ENCODE data around the gene MAFB. TPM values are rescaled to one million over a fixed set of nuclear protein-coding genes. Genes with fewer than 3 reads are reported as not detected.

MAFB gene
- total RNA-seq, 6 donors from 2014 or later = 34.0 to 81.7 (median 60.5) TPM

GRCh38 chr20:40652441-40652987 is 36.5 kb downstream of the MAFB start:
- Histone ChIP-seq H3K27ac (no peak overlapping the region), H3K4me1 (peaks cover 0 to 3% (median 0%) of the 10 kb centered on the region in 4 donors), H3K27me3 (no peaks in the 10 kb centered on the region), H3K9me3 (no peaks in the 10 kb centered on the region), H3K36me3 (no peaks in the 10 kb centered on the region), H3K4me3 (no peak overlapping the region)
- DNase-seq = no peak
- no peak for ATAC-seq (ENCODE audit: low FRiP score in 2 of 2)
- 82 to 83% methylated on average over 3 to 8 of the region's 8 CpGs for WGBS, 2 donors
- TF ChIP-seq POLR2A (IDR thresholded peaks at IDR 0.05) = no peak
- TF ChIP-seq EP300 (IDR thresholded peaks at IDR 0.05) = no peak
- no peak for TF ChIP-seq POLR2AphosphoS5 (IDR thresholded peaks at IDR 0.05)
- TF ChIP-seq, protein P1, sequence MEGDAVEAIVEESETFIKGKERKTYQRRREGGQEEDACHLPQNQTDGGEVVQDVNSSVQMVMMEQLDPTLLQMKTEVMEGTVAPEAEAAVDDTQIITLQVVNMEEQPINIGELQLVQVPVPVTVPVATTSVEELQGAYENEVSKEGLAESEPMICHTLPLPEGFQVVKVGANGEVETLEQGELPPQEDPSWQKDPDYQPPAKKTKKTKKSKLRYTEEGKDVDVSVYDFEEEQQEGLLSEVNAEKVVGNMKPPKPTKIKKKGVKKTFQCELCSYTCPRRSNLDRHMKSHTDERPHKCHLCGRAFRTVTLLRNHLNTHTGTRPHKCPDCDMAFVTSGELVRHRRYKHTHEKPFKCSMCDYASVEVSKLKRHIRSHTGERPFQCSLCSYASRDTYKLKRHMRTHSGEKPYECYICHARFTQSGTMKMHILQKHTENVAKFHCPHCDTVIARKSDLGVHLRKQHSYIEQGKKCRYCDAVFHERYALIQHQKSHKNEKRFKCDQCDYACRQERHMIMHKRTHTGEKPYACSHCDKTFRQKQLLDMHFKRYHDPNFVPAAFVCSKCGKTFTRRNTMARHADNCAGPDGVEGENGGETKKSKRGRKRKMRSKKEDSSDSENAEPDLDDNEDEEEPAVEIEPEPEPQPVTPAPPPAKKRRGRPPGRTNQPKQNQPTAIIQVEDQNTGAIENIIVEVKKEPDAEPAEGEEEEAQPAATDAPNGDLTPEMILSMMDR (IDR thresholded peaks at IDR 0.05) = no peak

- WGBS, 2 donors = 56 to 71% methylated on average over 2 of the region's 2 CpGs
- ATAC-seq (ENCODE audit: low FRiP score in 2 of 2) = no peak
- Histone ChIP-seq H3K36me3 (no peaks in the 10 kb centered on the region), H3K27me3 (no peaks in the 10 kb centered on the region), H3K27ac (no peak overlapping the region), H3K4me1 (peaks cover 0 to 15% (median 7%) of the 10 kb centered on the region in 4 donors), H3K9me3 (no peaks in the 10 kb centered on the region), H3K4me3 (no peak overlapping the region)
- DNase-seq = no peak
- TF ChIP-seq POLR2A (IDR thresholded peaks at IDR 0.05) (no peak), EP300 (IDR thresholded peaks at IDR 0.05) (no peak), POLR2AphosphoS5 (IDR thresholded peaks at IDR 0.05) (no peak)
- TF ChIP-seq, protein P1 (IDR thresholded peaks at IDR 0.05) = no peak
Measured at GRCh38 chr20:40651151-40651550, 37.9 kb downstream of the MAFB start.

- TF ChIP-seq POLR2AphosphoS5 (IDR thresholded peaks at IDR 0.05) (peak in 1 of 2 donors; percentile 6), POLR2A (IDR thresholded peaks at IDR 0.05) (no peak), EP300 (IDR thresholded peaks at IDR 0.05) (no peak)
- TF ChIP-seq, protein P1 (IDR thresholded peaks at IDR 0.05) = no peak
- H3K27me3 ChIP-seq = no peaks in the 10 kb centered on the region
- ATAC-seq (ENCODE audit: low FRiP score in 2 of 2) = no peak
- no peak overlapping the region for H3K4me3 ChIP-seq
- H3K36me3 ChIP-seq = no peaks in the 10 kb centered on the region
- DNase-seq = no peak
- peaks cover 0 to 17% (median 10%) of the 10 kb centered on the region in 4 donors for H3K4me1 ChIP-seq
- WGBS, 2 donors = 45 to 51% methylated on average over 4 of the region's 4 CpGs
- H3K27ac ChIP-seq = no peak overlapping the region
- no peaks in the 10 kb centered on the region for H3K9me3 ChIP-seq
Measured at GRCh38 chr20:40650707-40651106, 38.3 kb downstream of the MAFB start.

GRCh38 chr20:40648210-40649072 is 40.6 kb downstream of the MAFB start:
- no peak for TF ChIP-seq POLR2AphosphoS5 (IDR thresholded peaks at IDR 0.05)
- TF ChIP-seq POLR2A (IDR thresholded peaks at IDR 0.05) = no peak
- TF ChIP-seq EP300 (IDR thresholded peaks at IDR 0.05) = no peak
- TF ChIP-seq, protein P1 (IDR thresholded peaks at IDR 0.05) = no peak
- Histone ChIP-seq H3K27ac (no peak overlapping the region), H3K4me3 (no peak overlapping the region), H3K4me1 (peaks cover 11 to 28% (median 21%) of the 10 kb centered on the region in 4 donors), H3K9me3 (no peaks in the 10 kb centered on the region), H3K27me3 (no peaks in the 10 kb centered on the region), H3K36me3 (no peaks in the 10 kb centered on the region)
- ATAC-seq (ENCODE audit: low FRiP score in 2 of 2) = peak in 1 of 2 donors; percentile 3
- no peak for DNase-seq
- WGBS, 2 donors = 83 to 96% methylated on average over 4 to 6 of the region's 6 CpGs
